IMR-90 (cell line): ENCODE measurements around the gene KNTC1. TPM values are rescaled to one million over a fixed set of nuclear protein-coding genes. Genes with fewer than 3 reads are reported as not detected.

Experiments
- ATAC-seq: fragments of 200-7000 bp; cut with Tn5 transposase; 2 replicates; pipeline ENCODE4 v1.9.1; 2020; ENCODE audit warnings: low read depth, mild to moderate bottlenecking, moderate library complexity
- BruUV-seq: library from RNA; stranded (reverse); fragments of 400-500 nt; replicated peaks from 2 replicates; lab custom pipeline; 2021; lab: Mats Ljungman, UMichigan
- CTCF ChIA-PET: fragments of 300-600 bp; formaldehyde crosslinking; extraction: SDS; loops from one replicate; lab custom pipeline; 2021; ENCODE audit warnings: antibody characterized with exemption; lab: Yijun Ruan, JAX
- POLR2A ChIA-PET: fragments of 300-600 bp; sonication (Branson Sonifier 250); formaldehyde crosslinking; loops from one replicate; lab custom pipeline; 2022; ENCODE audit warnings: antibody characterized with exemption; ENCODE audit not compliant: unreplicated experiment; lab: Charles Lee
- DNase-seq: peaks from one replicate; pipeline ENCODE4 v3.0.0; 2013
- H2AFZ ChIP-seq: replicated peaks from 2 replicates; pipeline ENCODE3; 2013; ENCODE audit warnings: low read length, mild to moderate bottlenecking; ENCODE audit not compliant: poor library complexity
- H2AK5ac ChIP-seq: 2 replicates; pipeline ENCODE4 v1.6.1; 2013; ENCODE audit warnings: low read depth, low read length, inconsistent platforms
- H2AK9ac ChIP-seq: replicated peaks from 2 replicates; pipeline ENCODE3; 2013; ENCODE audit warnings: mild to moderate bottlenecking, low read depth, low read length, moderate library complexity; ENCODE audit not compliant: poor library complexity
- H2BK120ac ChIP-seq: 2 replicates; pipeline ENCODE4 v1.6.1; 2013; ENCODE audit warnings: low read depth, low read length, inconsistent platforms
- H2BK15ac ChIP-seq: 3 replicates; pipeline ENCODE4 v1.6.1; 2013; ENCODE audit warnings: low read depth, low read length, inconsistent platforms
- H2BK20ac ChIP-seq: 2 replicates; pipeline ENCODE4 v1.6.1; 2013; ENCODE audit warnings: low read depth, mild to moderate bottlenecking, inconsistent platforms, low read length, moderate library complexity
- H2BK5ac ChIP-seq: 2 replicates; pipeline ENCODE4 v1.6.1; 2013; ENCODE audit warnings: mild to moderate bottlenecking, low read depth, low read length, inconsistent platforms; ENCODE audit not compliant: poor library complexity, severe bottlenecking
- H3K14ac ChIP-seq: replicated peaks from 2 replicates; pipeline ENCODE4 v1.6.1; 2013; ENCODE audit warnings: low read depth, low read length, inconsistent platforms
- H3K18ac ChIP-seq: 2 replicates; pipeline ENCODE4 v1.6.1; 2013; ENCODE audit warnings: low read depth, low read length, control low read depth
- H3K23ac ChIP-seq: 2 replicates; pipeline ENCODE4 v1.6.1; 2013; ENCODE audit warnings: low read depth, low read length, inconsistent platforms
- H3K27ac ChIP-seq: 2 replicates; pipeline ENCODE4 v1.5.1; 2013; ENCODE audit warnings: mild to moderate bottlenecking, control low read depth, low read length; ENCODE audit not compliant: insufficient read depth
- H3K27me3 ChIP-seq: 2 replicates; pipeline ENCODE4 v1.6.1; 2013; ENCODE audit warnings: low read length; ENCODE audit not compliant: control insufficient read depth, insufficient read depth
- H3K36me3 ChIP-seq: 2 replicates; pipeline ENCODE4 v1.6.1; 2013; ENCODE audit warnings: low read length, mixed read lengths; ENCODE audit not compliant: control insufficient read depth, insufficient read depth
- H3K4ac ChIP-seq: 2 replicates; pipeline ENCODE4 v1.6.1; 2013; ENCODE audit warnings: low read depth, low read length, inconsistent platforms
- H3K4me1 ChIP-seq: 2 replicates; pipeline ENCODE4 v1.6.1; 2013; ENCODE audit warnings: low read length, mixed read lengths; ENCODE audit not compliant: control insufficient read depth, insufficient read depth
- H3K4me2 ChIP-seq: 2 replicates; pipeline ENCODE4 v1.6.1; 2013; ENCODE audit warnings: low read depth, mild to moderate bottlenecking, control low read depth, low read length, moderate library complexity
- H3K4me3 ChIP-seq: 2 replicates; pipeline ENCODE4 v1.5.1; 2013; ENCODE audit warnings: low read depth, mild to moderate bottlenecking, control low read depth, low read length, moderate library complexity; ENCODE audit not compliant: insufficient read depth
- H3K56ac ChIP-seq: 2 replicates; pipeline ENCODE4 v1.6.1; 2013; ENCODE audit warnings: low read length, inconsistent platforms; ENCODE audit not compliant: insufficient read depth; ENCODE audit errors: extremely low read depth
- H3K79me1 ChIP-seq, 2 experiments: 2 replicates each; pipeline ENCODE4 v1.6.1; 2013; ENCODE audit warnings: low read length in 2 of 2, inconsistent platforms in 1 of 2, low read depth in 1 of 2
- H3K9ac ChIP-seq: 2 replicates; pipeline ENCODE4 v1.6.1; 2013; ENCODE audit warnings: low read depth, low read length, control low read depth
- H3K9me1 ChIP-seq: 2 replicates; pipeline ENCODE4 v1.6.1; 2013; ENCODE audit warnings: low read length, inconsistent platforms; ENCODE audit not compliant: insufficient read depth
- H3K9me3 ChIP-seq: 2 replicates; pipeline ENCODE4 v1.6.1; 2013; ENCODE audit warnings: low read length; ENCODE audit not compliant: control insufficient read depth, insufficient read depth
- H4K20me1 ChIP-seq: 2 replicates; pipeline ENCODE4 v1.6.1; 2013; ENCODE audit warnings: low read length, inconsistent platforms; ENCODE audit not compliant: insufficient read depth
- H4K5ac ChIP-seq: 2 replicates; pipeline ENCODE4 v1.6.1; 2013; ENCODE audit warnings: mild to moderate bottlenecking, low read depth, low read length, control low read depth
- H4K8ac ChIP-seq, 2 experiments: 2 replicates each; pipeline ENCODE4 v1.6.1; 2013; ENCODE audit warnings: low read depth in 2 of 2, low read length in 2 of 2, control low read depth in 1 of 2, inconsistent platforms in 1 of 2
- H4K91ac ChIP-seq: 2 replicates; pipeline ENCODE4 v1.6.1; 2013; ENCODE audit warnings: low read depth, low read length, inconsistent platforms; ENCODE audit not compliant: insufficient read depth
- CEBPB ChIP-seq: IDR thresholded peaks from 2 replicates; pipeline ENCODE4 v1.6.1; 2012; ENCODE audit warnings: low read depth, low read length, improper control_type of control experiment
- CHD1 ChIP-seq: IDR thresholded peaks from 2 replicates; pipeline ENCODE4 v1.6.1; 2012; ENCODE audit warnings: low read depth, low read length, improper control_type of control experiment
- WGBS, 2 experiments: methylation state at CpG; one replicate each; pipeline versions ENCODE4 v1.1.5 to v1.1.7; 2013; ENCODE audit warnings: missing lambda C conversion rate in 2 of 2; ENCODE audit not compliant: insufficient read length in 1 of 2; ENCODE audit errors: extremely low coverage in 2 of 2; 5-methylcytosine and 5-hydroxymethylcytosine counted together
- dilution Hi-C: fragments of 300-500 bp; cut with HindIII; formaldehyde crosslinking; loops from one replicate; pipeline ENCODE4 v1.14.3; 2018; ENCODE audit warnings: low sequenced_read_pairs; ENCODE audit not compliant: unreplicated experiment
- in situ Hi-C: fragments of 300-500 bp; cut with MboI; formaldehyde crosslinking; loops from 3 replicates; pipeline ENCODE4 v1.14.3; 2019; ENCODE audit warnings: low sequenced_read_pairs, inconsistent platforms, mixed read lengths
- intact Hi-C: fragments of 100-400 bp; cut with micrococcal nuclease; formaldehyde crosslinking; loops from 2 replicates; pipeline ENCODE4 v1.10.0; 2022
- polyA plus RNA-seq, 3 experiments: library from polyadenylated mRNA; depleted of rRNA; stranded (reverse); fragments of >200 nt; gene quantifications; 2 replicates each; pipeline ENCODE4 v1.2.3, GENCODE V29; 2012; ENCODE audit warnings: low replicate concordance in 1 of 3
- total RNA-seq: library from RNA; depleted of rRNA; stranded (reverse); fragments of >200 nt; gene quantifications from 2 replicates; pipeline ENCODE4 v1.2.3, GENCODE V29; 2012

Gene KNTC1
- total and polyA plus RNA-seq, 2 of the 4 experiments (the other 2 are of a cell fraction): 16.6 to 23.7 TPM

DNA sequence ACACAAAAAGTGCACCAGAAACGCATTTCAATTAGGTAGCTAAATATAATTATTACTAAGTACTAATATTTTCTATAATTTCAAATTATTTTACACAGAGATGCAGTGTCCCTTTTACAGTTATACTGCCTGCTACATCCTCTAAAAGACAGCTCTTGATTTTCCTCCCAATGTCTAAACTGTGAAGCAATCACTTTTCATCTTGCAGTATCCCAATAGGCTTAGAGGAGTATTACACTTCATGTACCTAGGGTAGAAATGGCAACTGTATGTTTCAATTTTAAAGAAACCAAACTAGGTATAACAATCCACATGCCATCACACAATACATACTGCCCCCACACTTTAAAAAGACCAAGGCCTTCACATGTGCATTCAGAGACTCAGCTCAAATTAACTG is 7.6 kb upstream of the KNTC1 start:
- no TSS peak for BruUV-seq
- intact Hi-C loops (no loop called here), dilution Hi-C loops (no loop called here), in situ Hi-C loops (no loop called here)
- Histone ChIP-seq H3K14ac (no peak overlapping the region), H3K27me3 (no peaks in the 10 kb centered on the region), H3K79me1 (peaks cover 20 to 53% of the 10 kb centered on the region in 2 experiments), H2BK5ac (no peak overlapping the region), H3K4ac (no peak overlapping the region), H4K91ac (no peak overlapping the region), H4K20me1 (peaks cover 87% of the 10 kb centered on the region), H3K36me3 (peaks cover 52% of the 10 kb centered on the region), H4K8ac (no peak overlapping the region), H2BK20ac (no peak overlapping the region), H4K5ac (no peak overlapping the region), H3K27ac (no peak overlapping the region), H3K9ac (no peak overlapping the region), H3K56ac (no peak overlapping the region), H2AK5ac (no peak overlapping the region), H3K23ac (0 out of 2 replicates have a peak overlapping the region, but pooled peaks have one; percentile 32), H2BK15ac (no peak overlapping the region), H3K18ac (no peak overlapping the region), H3K4me2 (no peak overlapping the region), H3K9me1 (peaks cover 5% of the 10 kb centered on the region), H3K4me3 (no peak overlapping the region), H2AFZ (no peak overlapping the region), H3K9me3 (0 out of 2 replicates have a peak, but pooled peaks cover 2% of the 10 kb centered on the region), H3K4me1 (peaks cover 10% of the 10 kb centered on the region), H2BK120ac (no peak overlapping the region), H2AK9ac (no peak overlapping the region)
- CTCF ChIA-PET: no interaction called here
- DNase-seq (no peak), ATAC-seq (no peak)
- no CpG with 5 or more reads among the region's 1 CpG for WGBS, 2 experiments
- POLR2A ChIA-PET: no interaction called here
- TF ChIP-seq CHD1 (no peak), CEBPB (peak; percentile 59; the same call in 1 of the 2 replicates)
